HL-60 (cell line): ENCODE measurements around the gene KCNQ1.

Source experiments
- DNase-seq, 2 experiments: peaks; one replicate each; pipeline ENCODE4 v3.0.0-alpha.2; 2010 to 2020; ENCODE audit warnings: low read depth in 1 of 2, low spot score in 1 of 2
- H3K27ac ChIP-seq: fragments of 250-450 bp; sonication (Bioruptor Pico); replicated peaks from 2 replicates; pipeline ENCODE4 v1.5.1; 2020; ENCODE audit warnings: mild to moderate bottlenecking, moderate library complexity
- H3K27me3 ChIP-seq: fragments of 250-450 bp; sonication (Bioruptor Pico); 2 replicates; pipeline ENCODE4 v1.5.1; 2021; ENCODE audit warnings: mild to moderate bottlenecking, moderate library complexity; ENCODE audit not compliant: insufficient read depth, poor library complexity, severe bottlenecking
- H3K4me3 ChIP-seq: replicated peaks from 2 replicates; pipeline ENCODE4 v1.5.1; 2011; ENCODE audit warnings: mild to moderate bottlenecking, control low read depth, low read length; ENCODE audit not compliant: insufficient read depth
- CTCF ChIP-seq: IDR thresholded peaks from one replicate; pipeline ENCODE4 v1.5.1; 2011; ENCODE audit warnings: low read length, control low read depth, inconsistent platforms; ENCODE audit not compliant: insufficient read depth
- GABPA ChIP-seq: IDR thresholded peaks from 2 replicates; pipeline ENCODE4 v1.6.1; 2012; ENCODE audit warnings: low read depth
- POLR2AphosphoS5 ChIP-seq: IDR thresholded peaks from 2 replicates; pipeline ENCODE4 v1.6.1; 2012; ENCODE audit warnings: low read depth
- REST ChIP-seq: IDR thresholded peaks from 2 replicates; pipeline ENCODE4 v1.6.1; 2012; ENCODE audit warnings: low read depth; ENCODE audit not compliant: insufficient replicate concordance
- SPI1 ChIP-seq: IDR thresholded peaks from 2 replicates; pipeline ENCODE4 v1.6.1; 2012; ENCODE audit warnings: low read depth, mild to moderate bottlenecking, borderline replicate concordance

KCNQ1 gene

DNA sequence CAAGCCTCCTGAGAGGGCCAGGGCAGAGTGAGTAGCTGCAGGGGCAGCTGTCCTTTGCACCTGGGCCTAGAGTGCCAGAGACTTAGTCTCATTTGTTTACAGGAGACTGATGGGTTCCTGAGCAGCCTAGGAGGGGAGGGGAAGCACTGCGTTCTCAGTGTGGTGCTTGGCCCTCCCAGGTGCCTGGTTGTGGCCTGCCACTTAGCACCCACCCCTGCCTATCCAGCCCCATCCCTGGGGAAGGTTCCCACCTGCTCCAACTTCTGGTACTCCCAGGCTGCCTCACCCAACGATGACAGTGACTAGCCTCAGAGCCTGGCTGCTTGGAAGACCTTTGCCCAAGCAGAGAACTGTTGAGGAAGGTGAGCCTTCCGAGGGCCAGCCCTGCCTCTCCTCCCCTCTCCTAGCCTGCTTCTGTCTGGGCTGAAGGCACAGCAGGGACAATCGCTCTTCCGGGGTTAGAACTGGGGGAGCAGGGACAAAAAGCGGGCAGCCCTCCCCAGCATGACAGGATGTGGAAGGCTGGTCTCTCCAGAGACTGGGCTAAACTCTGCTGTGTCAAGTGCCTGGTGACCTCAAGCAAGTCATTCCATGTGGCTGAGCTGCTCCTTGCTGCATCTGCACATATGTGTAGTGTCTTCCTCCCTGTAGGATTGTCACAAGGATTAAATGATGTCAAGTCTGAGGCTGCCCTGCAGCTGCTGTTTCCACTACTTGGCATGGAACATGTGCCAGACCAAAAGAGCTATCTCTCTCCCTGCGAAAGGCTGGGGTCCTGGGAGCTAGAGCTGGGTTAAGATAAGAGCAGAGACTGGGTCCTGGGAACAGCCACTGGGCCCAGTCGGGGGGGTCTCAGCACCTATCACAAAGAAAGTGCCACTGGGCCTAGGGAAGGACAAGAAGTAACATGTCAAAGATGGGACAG lies 245.1 kb downstream of the KCNQ1 start:
- DNase-seq: no peak
- no peaks in the 10 kb centered on the region for H3K27me3 ChIP-seq
- no peak overlapping the region for H3K27ac ChIP-seq
- TF ChIP-seq POLR2AphosphoS5 (no peak), SPI1 (no peak), GABPA (no peak), REST (no peak), CTCF (no peak)
- H3K4me3 ChIP-seq: no peak overlapping the region

GRCh38 chr11:2690596-2691354 lies 246.0 kb downstream of the KCNQ1 start:
- no peak for DNase-seq
- H3K4me3 ChIP-seq: no peak overlapping the region
- no peak overlapping the region for H3K27ac ChIP-seq
- no peak for TF ChIP-seq SPI1
- TF ChIP-seq GABPA: no peak
- no peak for TF ChIP-seq POLR2AphosphoS5
- TF ChIP-seq CTCF: no peak
- no peak for TF ChIP-seq REST
- no peaks in the 10 kb centered on the region for H3K27me3 ChIP-seq

DNA sequence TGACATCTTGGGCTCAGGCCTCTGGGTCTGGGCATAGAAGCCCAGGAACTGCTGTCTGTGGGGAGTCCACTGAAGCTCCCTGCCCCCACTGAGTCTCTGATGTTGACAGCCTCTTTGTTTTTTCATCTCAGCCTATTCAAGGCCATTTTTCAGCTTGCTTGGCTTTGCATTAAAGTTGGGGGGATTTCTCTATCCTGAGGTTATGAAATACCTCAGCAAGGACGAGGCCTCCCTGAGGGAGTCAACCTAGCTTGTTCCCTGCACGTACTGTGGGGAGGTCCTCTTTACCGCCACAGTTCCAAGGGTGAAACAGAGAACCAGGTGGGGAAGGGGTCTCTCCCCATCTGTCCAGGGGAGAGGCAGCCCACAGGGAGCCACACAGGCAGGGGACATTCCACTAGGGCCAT lies 246.6 kb downstream of the KCNQ1 start:
- no peaks in the 10 kb centered on the region for H3K27me3 ChIP-seq
- no peak for DNase-seq
- no peak overlapping the region for H3K4me3 ChIP-seq
- no peak overlapping the region for H3K27ac ChIP-seq
- no peak for TF ChIP-seq GABPA
- no peak for TF ChIP-seq CTCF
- no peak for TF ChIP-seq REST
- no peak for TF ChIP-seq POLR2AphosphoS5
